Measurements from ENCODE around the gene ODC1. TPM values are rescaled to one million over a fixed set of nuclear protein-coding genes. Genes with fewer than 3 reads are reported as not detected.

ODC1 gene
- total RNA-seq, 2 donors from 2014 or later = 104 to 123 TPM

GRCh38 chr2:10397878-10398277 is 50.2 kb downstream of the ODC1 start:
- H3K4me3 ChIP-seq = no peak overlapping the region
- ATAC-seq (ENCODE audit: insufficient number of reproducible peaks, low FRiP score, low read depth) (no peak), DNase-seq (ENCODE audit: low spot score) (no peak)
- H3K9me3 ChIP-seq = no peaks in the 10 kb centered on the region
- no peaks in the 10 kb centered on the region for H3K27me3 ChIP-seq (replicated peaks; ENCODE audit: insufficient read depth)
- H3K36me3 ChIP-seq = no peaks in the 10 kb centered on the region
- no peak overlapping the region for H3K27ac ChIP-seq
- H3K4me1 ChIP-seq (ENCODE audit: control insufficient read depth in 1 of 2, low read depth in 2 of 2) = peaks cover 0 to 8% of the 10 kb centered on the region in 2 donors
- no peak for TF ChIP-seq CTCF (IDR thresholded peaks at IDR 0.05)

- no peak for TF ChIP-seq CTCF (IDR thresholded peaks at IDR 0.05)
- Histone ChIP-seq H3K27me3 (replicated peaks; ENCODE audit: insufficient read depth) (no peaks in the 10 kb centered on the region), H3K4me3 (no peak overlapping the region), H3K27ac (no peak overlapping the region), H3K9me3 (no peaks in the 10 kb centered on the region), H3K36me3 (no peaks in the 10 kb centered on the region), H3K4me1 (ENCODE audit: control insufficient read depth in 1 of 2, low read depth in 2 of 2) (peaks cover 0 to 8% of the 10 kb centered on the region in 2 donors)
- ATAC-seq (ENCODE audit: insufficient number of reproducible peaks, low FRiP score, low read depth) (no peak), DNase-seq (ENCODE audit: low spot score) (no peak)
Measured at GRCh38 chr2:10397297-10397875, 50.7 kb downstream of the ODC1 start.

GRCh38 chr2:10396464-10396863 is 51.7 kb downstream of the ODC1 start:
- Histone ChIP-seq H3K27me3 (replicated peaks; ENCODE audit: insufficient read depth) (no peaks in the 10 kb centered on the region), H3K9me3 (no peaks in the 10 kb centered on the region), H3K4me3 (no peak overlapping the region), H3K36me3 (no peaks in the 10 kb centered on the region), H3K4me1 (ENCODE audit: control insufficient read depth in 1 of 2, low read depth in 2 of 2) (peaks cover 0 to 8% of the 10 kb centered on the region in 2 donors), H3K27ac (no peak overlapping the region)
- DNase-seq (ENCODE audit: low spot score) (no peak), ATAC-seq (ENCODE audit: insufficient number of reproducible peaks, low FRiP score, low read depth) (no peak)
- no peak for TF ChIP-seq CTCF (IDR thresholded peaks at IDR 0.05)

GRCh38 chr2:10395893-10396292 is 52.2 kb downstream of the ODC1 start:
- Histone ChIP-seq H3K36me3 (no peaks in the 10 kb centered on the region), H3K9me3 (no peaks in the 10 kb centered on the region), H3K27ac (no peak overlapping the region), H3K4me3 (no peak overlapping the region), H3K4me1 (ENCODE audit: control insufficient read depth in 1 of 2, low read depth in 2 of 2) (peaks cover 0 to 8% of the 10 kb centered on the region in 2 donors), H3K27me3 (replicated peaks; ENCODE audit: insufficient read depth) (no peaks in the 10 kb centered on the region)
- ATAC-seq (ENCODE audit: insufficient number of reproducible peaks, low FRiP score, low read depth) (no peak), DNase-seq (ENCODE audit: low spot score) (no peak)
- TF ChIP-seq CTCF (IDR thresholded peaks at IDR 0.05) = no peak

GRCh38 chr2:10393640-10393982 is 54.5 kb downstream of the ODC1 start:
- Histone ChIP-seq H3K36me3 (no peaks in the 10 kb centered on the region), H3K27me3 (replicated peaks; ENCODE audit: insufficient read depth) (no peaks in the 10 kb centered on the region), H3K4me3 (no peak overlapping the region), H3K9me3 (no peaks in the 10 kb centered on the region), H3K27ac (no peak overlapping the region), H3K4me1 (ENCODE audit: control insufficient read depth in 1 of 2, low read depth in 2 of 2) (peaks cover 0 to 17% of the 10 kb centered on the region in 2 donors)
- TF ChIP-seq CTCF (IDR thresholded peaks at IDR 0.05) = no peak
- no peak for ATAC-seq (ENCODE audit: insufficient number of reproducible peaks, low FRiP score, low read depth)
- DNase-seq (ENCODE audit: low spot score) = no peak

Measured in thoracic aorta (tissue), 2 donors.